ENCODE data around the gene OGFR.

The OGFR gene

GRCh38 chr20:62799036-62799435 lies 5.6 kb upstream of the OGFR start:
- in situ Hi-C loops (cut with HindIII; ENCODE audit: low sequenced_read_pairs), result no loop called here

DNA sequence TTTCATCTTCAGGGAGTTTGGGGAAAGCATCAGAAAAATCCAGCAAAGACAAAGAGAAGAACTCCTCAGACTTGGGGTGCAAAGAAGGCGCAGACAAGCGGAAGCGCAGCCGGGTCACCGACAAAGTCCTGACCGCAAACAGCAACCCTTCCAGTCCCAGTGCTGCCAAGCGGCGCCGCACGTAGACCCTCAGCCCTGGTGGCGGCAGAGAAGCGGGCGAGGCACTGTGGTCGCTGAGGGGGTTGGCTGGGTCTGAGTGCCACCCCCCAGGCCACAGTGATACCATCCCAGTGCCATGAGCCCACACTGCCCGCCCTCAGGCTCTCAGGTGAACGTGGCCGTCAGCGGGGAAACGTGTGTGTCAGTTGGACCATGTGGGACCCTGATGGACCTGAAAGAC lies 5.2 kb upstream of the OGFR start:
- in situ Hi-C loops (cut with HindIII; ENCODE audit: low sequenced_read_pairs), result no loop called here

DNA sequence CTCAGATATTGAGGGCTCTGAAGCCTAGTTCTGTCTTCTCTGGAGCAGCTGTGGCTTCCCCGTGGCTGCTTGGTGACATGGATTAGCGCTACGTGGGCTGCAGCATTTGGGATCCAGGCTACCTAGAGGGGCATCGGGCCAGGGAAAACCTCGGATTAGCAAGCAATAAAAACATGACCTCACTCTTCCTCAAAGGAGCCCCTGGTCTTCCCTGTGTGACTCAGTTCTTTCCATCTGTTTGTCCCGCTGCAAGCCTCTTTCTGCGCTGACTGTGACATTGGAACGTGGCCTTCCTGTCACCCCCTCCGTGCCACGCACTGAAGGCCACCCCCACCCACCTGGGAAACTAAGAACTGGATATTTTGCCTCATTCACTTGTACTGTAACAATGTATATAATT lies 4.8 kb upstream of the OGFR start:
- in situ Hi-C loops (cut with HindIII; ENCODE audit: low sequenced_read_pairs), result no loop called here

DNA sequence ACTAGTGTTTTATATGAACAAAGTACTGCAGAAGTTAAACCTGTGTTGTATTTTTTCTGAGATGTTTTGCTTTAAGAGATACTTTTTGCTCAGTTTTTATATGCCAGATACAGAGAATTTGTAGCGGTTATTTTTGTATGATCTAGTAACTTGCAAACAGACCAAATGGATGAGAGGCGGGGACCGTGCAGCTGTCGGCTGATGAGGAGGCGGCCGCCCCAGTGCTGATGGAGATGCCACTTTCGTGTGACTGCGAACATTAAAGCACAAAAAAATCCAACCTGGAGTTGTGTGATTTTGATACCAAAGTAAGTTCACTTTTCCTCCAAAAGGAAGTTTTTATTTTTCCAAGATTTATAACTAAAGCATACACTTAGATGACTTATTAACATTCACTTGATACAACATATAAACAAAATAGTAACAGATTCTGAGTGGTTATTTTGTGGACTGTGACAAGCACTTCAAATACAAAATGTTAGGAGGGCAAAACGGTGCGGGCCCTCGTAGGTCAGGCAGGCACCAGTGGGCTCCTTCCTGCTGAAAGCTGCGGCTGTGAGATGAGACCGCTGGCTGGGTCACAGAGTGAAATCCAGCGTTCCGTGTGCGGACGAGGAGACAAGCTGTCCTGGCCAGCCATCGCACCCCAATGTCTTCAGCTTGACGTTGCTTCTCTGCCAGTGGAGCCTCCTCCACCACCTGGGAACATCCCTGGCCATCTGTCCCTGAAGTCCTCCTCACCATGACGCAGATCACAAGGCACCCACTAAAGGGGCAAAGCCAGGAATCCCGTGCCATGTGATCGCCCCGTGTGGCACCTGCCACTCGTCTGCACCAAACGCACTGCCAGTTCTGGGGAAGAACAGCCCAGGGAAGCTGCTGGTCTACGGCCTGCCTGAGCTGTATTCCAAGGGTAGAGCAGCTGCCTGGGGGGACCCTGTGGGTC lies 4.0 kb upstream of the OGFR start:
- in situ Hi-C loops (cut with HindIII; ENCODE audit: low sequenced_read_pairs), result no loop called here

- in situ Hi-C loops (cut with HindIII; ENCODE audit: low sequenced_read_pairs), result no loop called here
These were observed 3.2 kb upstream of the OGFR start for GRCh38 chr20:62801284-62802010.

DNA sequence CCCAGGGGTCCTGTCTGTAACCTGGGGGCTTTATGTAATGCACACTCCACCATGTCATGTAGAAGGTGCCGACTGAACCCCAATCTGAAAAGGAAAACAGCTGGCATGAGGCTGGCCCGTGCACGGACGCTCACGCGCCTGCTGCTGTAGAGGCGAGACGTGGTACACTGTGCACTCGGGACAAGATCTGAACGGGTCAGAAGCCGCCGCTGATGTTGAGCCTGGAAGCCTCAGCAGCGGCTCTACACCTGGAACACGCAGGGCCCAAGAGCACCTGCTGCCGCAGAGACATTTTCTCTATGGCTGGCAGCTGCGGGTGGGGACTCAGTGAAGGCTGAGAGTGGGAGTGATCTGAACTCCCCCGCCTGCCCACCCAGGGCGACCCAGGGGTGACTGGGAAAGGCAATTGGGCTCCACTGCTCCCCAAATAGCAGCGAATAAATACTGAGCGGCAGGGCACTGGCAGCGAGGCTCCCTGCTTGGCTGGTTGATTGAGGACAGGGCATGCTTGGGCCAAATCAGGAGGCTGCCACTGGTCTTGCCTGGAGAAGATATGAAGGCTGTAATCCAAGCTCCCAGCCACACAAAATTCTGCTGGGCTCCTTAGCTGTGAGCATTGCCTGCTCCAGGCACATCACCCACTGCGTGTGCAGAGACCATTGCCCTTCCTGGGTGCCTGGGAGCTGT lies 2.5 kb upstream of the OGFR start:
- in situ Hi-C loops (cut with HindIII; ENCODE audit: low sequenced_read_pairs), result no loop called here

GRCh38 chr20:62804021-62804626 lies 511 bp upstream of the OGFR start:
- in situ Hi-C loops (cut with HindIII; ENCODE audit: low sequenced_read_pairs), result no loop called here

DNA sequence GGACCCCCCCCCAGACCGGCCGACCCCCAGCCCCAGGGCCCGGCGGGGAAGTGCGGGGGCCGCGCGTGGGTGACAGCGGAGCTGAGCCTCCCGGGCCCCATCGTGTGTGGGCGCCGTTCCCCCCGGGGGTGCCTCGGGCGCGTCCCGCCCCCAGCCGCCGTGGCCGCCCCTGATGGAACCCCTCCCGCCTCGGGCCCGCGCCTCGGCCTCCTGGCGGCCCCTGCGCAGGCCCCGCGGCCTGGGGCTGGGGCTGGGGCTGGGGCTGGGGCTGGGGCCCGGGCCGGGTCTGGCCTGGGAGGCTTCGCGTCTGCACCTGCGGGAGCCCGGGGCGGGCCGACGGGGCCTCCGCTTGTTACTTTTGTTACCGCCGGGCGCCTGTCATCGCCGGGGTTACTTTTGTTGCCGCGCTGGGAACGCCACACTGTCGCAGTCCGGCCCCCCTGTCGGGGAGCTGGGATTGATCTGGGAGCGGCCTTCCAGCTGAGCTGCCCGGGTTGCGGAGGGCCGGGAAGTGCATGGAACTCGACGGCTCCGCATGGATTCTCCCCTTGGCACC lies 598 bp downstream of the OGFR start:
- in situ Hi-C loops (cut with HindIII; ENCODE audit: low sequenced_read_pairs), result no loop called here

DNA sequence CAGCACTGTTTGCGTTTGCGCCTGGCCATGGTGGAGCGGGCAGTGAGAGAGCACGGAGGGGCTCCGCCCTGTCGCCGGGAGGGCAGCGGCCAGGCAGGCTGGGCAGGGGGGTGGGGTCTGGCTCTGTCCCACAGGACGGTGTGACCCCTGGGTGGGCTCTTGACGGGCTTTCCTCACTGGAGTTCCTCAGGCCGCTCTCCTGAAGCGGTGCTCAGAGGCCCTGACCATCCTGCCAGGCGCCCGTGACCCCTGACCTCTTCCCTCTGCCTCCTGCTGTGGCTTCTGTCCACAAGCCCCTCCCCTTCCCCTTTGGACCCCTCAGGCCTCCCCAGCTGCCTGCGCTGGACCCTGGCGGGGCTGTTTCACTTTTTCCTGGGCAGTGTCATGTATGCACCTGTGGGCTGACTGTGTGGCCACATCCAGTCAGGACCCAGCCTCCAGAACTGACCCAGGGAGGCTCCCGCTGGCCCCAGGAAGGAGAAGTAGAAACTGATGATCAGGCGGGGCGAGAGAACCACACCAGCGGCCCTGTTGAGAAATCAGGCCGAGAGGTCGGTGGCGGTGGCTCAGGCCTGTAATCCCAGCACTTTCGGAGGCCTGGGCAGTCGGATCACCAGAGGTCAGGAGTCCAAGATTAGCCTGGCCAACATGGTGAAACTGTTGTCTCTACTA lies 1.2 kb downstream of the OGFR start:
- in situ Hi-C loops (cut with HindIII; ENCODE audit: low sequenced_read_pairs), result no loop called here

DNA sequence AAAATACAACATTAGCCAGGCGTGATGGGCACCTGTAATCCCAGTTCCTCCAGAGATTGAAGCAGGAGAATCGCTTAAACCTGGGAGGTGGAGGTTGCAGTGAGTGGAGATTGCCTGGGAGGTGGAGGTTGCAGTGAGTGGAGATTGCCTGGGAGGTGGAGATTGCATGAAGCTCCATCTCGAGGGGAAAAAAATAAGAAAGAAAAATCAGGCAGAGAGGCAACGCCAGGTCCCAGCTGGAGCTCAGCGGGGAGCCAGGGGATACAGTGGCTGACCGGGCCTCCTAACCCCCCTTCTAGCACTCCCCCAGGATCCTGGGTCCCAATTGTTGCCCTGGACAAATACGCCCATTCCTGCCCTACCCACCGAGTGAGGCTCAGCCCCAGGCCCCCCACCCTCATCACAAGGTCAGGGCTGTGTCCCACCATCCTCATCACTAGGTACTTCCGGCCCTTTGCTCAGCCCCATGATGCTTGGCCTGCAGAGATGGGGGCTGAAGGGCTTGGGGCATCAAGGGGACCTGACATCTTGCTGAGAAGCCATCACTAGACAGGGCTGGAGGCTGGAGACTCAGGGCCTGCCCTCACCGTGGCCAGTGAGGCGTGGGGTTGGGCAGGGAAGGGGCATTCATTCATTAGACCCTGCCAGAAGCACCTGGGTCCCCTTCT lies 1.9 kb downstream of the OGFR start:
- in situ Hi-C loops (cut with HindIII; ENCODE audit: low sequenced_read_pairs), result no loop called here

DNA sequence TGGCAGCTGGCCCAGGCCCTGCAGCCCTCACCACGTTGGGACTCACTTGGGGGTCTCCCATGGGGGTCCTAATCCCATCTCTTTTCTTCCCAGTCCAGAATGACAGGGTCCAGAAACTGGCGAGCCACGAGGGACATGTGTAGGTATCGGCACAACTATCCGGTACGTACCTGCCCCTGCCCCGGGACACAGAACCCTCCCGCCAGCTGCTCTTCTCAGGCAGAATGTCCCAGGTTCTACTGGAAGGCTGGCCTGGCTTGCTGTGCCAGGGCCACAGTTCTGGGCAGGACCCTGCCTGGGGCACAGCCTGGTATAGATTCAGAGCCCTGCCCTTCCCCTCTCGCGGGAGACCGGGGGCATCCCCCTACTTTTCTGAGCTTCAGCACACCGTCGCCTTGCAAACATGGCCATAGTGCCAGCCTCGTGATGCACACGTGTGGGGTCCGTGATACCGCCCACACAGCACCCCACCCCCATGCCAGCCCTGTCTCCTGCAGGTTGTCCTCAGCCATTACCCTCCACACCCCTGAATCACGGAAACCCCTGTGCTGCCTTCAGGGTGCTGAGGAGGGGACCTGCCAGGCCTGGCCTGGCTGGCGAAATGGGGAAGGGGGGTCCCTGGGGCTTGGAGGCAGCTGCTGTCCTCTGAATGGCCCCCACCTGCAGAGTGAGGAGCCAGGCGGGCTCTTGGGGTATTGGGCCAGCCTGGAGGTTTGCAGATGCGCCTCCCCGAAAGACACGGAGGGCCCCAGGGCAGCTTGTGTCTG lies 3.0 kb downstream of the OGFR start:
- in situ Hi-C loops (cut with HindIII; ENCODE audit: low sequenced_read_pairs), result no loop called here

- in situ Hi-C loops (cut with HindIII; ENCODE audit: low sequenced_read_pairs), result no loop called here
These were observed 3.7 kb downstream of the OGFR start for GRCh38 chr20:62808211-62808865.

DNA sequence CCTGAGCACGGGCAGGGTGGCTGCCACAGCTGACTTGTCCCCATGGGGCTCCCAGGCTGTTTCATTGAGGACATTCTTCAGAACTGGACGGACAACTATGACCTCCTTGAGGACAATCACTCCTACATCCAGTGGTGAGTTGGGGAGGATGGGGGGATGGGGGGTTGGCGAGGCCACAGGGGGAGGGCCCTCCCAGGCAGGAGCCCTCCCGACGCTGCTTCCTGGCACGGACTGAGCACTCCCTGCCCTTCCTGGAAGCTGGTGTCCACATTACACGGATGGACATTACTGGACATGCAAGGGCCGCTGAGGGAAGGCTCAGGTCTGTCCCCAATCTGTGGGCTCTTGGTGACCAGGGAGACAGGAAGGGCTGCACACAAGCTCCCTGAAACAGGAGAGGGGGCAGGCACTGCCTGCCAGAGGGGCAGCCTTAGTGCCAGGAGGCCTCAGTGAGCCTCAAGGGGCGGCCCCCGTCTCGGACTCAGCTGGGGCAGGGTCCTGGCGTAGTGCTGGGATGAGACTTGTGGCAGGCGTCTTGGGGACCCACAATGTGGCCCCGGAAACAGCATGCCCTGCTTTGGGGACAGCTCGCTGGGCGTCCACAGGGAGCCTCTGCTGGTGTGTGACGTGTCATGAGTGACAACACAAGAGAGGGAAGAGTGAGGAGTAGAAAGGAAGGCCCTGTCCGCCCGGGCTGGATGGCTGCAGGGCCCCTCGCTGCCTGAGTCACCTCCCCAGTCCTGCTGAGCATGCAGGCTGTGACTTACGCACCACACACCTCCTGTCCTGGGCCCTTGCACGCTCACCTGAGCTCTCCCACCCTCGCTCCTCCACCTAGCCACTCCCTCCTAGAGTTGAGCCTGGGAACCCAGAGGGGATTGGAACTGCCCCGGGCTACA lies 5.1 kb downstream of the OGFR start:
- in situ Hi-C loops (cut with HindIII; ENCODE audit: low sequenced_read_pairs), result no loop called here

GRCh38 chr20:62811320-62811719 lies 6.7 kb downstream of the OGFR start:
- in situ Hi-C loops (cut with HindIII; ENCODE audit: low sequenced_read_pairs), result no loop called here

- in situ Hi-C loops (cut with HindIII; ENCODE audit: low sequenced_read_pairs), result no loop called here
These were observed 7.1 kb downstream of the OGFR start for GRCh38 chr20:62811720-62812119.

- in situ Hi-C loops (cut with HindIII; ENCODE audit: low sequenced_read_pairs), result no loop called here
These were observed 7.7 kb downstream of the OGFR start for GRCh38 chr20:62812181-62812906.

GRCh38 chr20:62812907-62813200 lies 8.2 kb downstream of the OGFR start:
- in situ Hi-C loops (cut with HindIII; ENCODE audit: low sequenced_read_pairs), result no loop called here

All from endothelial cell of hepatic sinusoid (primary cell).